GM21423 (cell line): ENCODE measurements around the gene VSTM1.

Experiments used
- ATAC-seq: cut with Tn5 transposase; IDR thresholded peaks from one replicate; pipeline ENCODE4 v1.9.1; 2021; ENCODE audit warnings: mild to moderate bottlenecking, moderate library complexity; ENCODE audit not compliant: unreplicated experiment

Gene VSTM1

GRCh38 chr19:54013866-54014265 lies 49.8 kb downstream of the VSTM1 start:
- ATAC-seq: no peak

- ATAC-seq: no peak
These were observed 52.0 kb downstream of the VSTM1 start for GRCh38 chr19:54011507-54012211.

- no peak for ATAC-seq
These were observed 53.2 kb downstream of the VSTM1 start for GRCh38 chr19:54010474-54010873.

GRCh38 chr19:54009440-54009839 lies 54.3 kb downstream of the VSTM1 start:
- no peak for ATAC-seq

- no peak for ATAC-seq
These were observed 61.0 kb downstream of the VSTM1 start for GRCh38 chr19:54002495-54003315.

GRCh38 chr19:54001496-54001895 lies 62.2 kb downstream of the VSTM1 start:
- ATAC-seq: no peak

GRCh38 chr19:53999694-54000093 lies 64.0 kb downstream of the VSTM1 start:
- no peak for ATAC-seq

GRCh38 chr19:53998223-53998622 lies 65.5 kb downstream of the VSTM1 start:
- no peak for ATAC-seq

- ATAC-seq: no peak
These were observed 68.9 kb downstream of the VSTM1 start for GRCh38 chr19:53994811-53995210.

GRCh38 chr19:53993448-53993847 lies 70.2 kb downstream of the VSTM1 start:
- no peak for ATAC-seq

GRCh38 chr19:53992815-53993214 lies 70.9 kb downstream of the VSTM1 start:
- ATAC-seq: no peak

- ATAC-seq: no peak
These were observed 71.5 kb downstream of the VSTM1 start for GRCh38 chr19:53992211-53992610.

- ATAC-seq: no peak
These were observed 72.2 kb downstream of the VSTM1 start, which contains the start of gene CACNG6 for GRCh38 chr19:53991224-53992113. TSS of gene CACNG6 (plus strand) at chr19:53991637. CDS start at chr19:53992878, 1,241 bp downstream.
